ENCODE data around the gene CDC27. TPM values are rescaled to one million over a fixed set of nuclear protein-coding genes. Genes with fewer than 3 reads are reported as not detected.

CDC27 gene
- total RNA-seq, 2 experiments from 2014 or later: 74.3 to 164 TPM

- no peak for TF ChIP-seq EZH2phosphoT487 (IDR thresholded peaks at IDR 0.05; ENCODE audit: borderline replicate concordance, low read depth, low read length)
- TF ChIP-seq, protein P1, sequence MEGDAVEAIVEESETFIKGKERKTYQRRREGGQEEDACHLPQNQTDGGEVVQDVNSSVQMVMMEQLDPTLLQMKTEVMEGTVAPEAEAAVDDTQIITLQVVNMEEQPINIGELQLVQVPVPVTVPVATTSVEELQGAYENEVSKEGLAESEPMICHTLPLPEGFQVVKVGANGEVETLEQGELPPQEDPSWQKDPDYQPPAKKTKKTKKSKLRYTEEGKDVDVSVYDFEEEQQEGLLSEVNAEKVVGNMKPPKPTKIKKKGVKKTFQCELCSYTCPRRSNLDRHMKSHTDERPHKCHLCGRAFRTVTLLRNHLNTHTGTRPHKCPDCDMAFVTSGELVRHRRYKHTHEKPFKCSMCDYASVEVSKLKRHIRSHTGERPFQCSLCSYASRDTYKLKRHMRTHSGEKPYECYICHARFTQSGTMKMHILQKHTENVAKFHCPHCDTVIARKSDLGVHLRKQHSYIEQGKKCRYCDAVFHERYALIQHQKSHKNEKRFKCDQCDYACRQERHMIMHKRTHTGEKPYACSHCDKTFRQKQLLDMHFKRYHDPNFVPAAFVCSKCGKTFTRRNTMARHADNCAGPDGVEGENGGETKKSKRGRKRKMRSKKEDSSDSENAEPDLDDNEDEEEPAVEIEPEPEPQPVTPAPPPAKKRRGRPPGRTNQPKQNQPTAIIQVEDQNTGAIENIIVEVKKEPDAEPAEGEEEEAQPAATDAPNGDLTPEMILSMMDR (conservative IDR thresholded peaks at IDR 0.05; ENCODE audit: low read length): no peak
- H3K79me2 ChIP-seq (ENCODE audit: insufficient read depth, low read depth, low read length): no peaks in the 10 kb centered on the region
- no peak overlapping the region for H3K27ac ChIP-seq (ENCODE audit: low read depth, low read length, poor library complexity, severe bottlenecking)
- H3K9me2 ChIP-seq (ENCODE audit: insufficient read depth, low read length): no peaks in the 10 kb centered on the region
- intact Hi-C loops (cut with micrococcal nuclease; ENCODE audit: unreplicated experiment): loop anchor here (10.0 kb wide), 1 partner anchor 276 kb away; no protein-coding TSS in a partner anchor
- DNase-seq (ENCODE audit: low spot score): no peak
- no peak overlapping the region for H3K4me3 ChIP-seq (ENCODE audit: low read depth, low read length, poor library complexity, severe bottlenecking)
- BruUV-seq (replicated peaks): no TSS peak
- no peak overlapping the region for H3K4me2 ChIP-seq (ENCODE audit: low read length)
- ChIA-PET CTCF (ENCODE audit: unreplicated experiment) (no interaction called here), POLR2A (interaction anchor here (1.1 kb wide), 1 partner anchor 12 kb away, joined by 5 read pairs; no protein-coding TSS in a partner anchor)
- H3K9me3 ChIP-seq (ENCODE audit: low read length): peaks cover 8% of the 10 kb centered on the region; the same call in 1 of the 2 replicates
- no peaks in the 10 kb centered on the region; the same call in 1 of the 2 replicates for H3K36me3 ChIP-seq (ENCODE audit: insufficient read depth, low read length)
- H4K20me1 ChIP-seq (ENCODE audit: insufficient read depth, low read length): no peaks in the 10 kb centered on the region
- H2AFZ ChIP-seq (ENCODE audit: low read length): no peak overlapping the region
- H3K4me1 ChIP-seq (ENCODE audit: insufficient read depth, low read length, poor library complexity, severe bottlenecking): peaks cover 26% of the 10 kb centered on the region
These were observed 31.5 kb upstream of the CDC27 start for GRCh38 chr17:47220531-47220999.

- H3K4me3 ChIP-seq (ENCODE audit: low read depth, low read length, poor library complexity, severe bottlenecking): no peak overlapping the region
- POLR2A ChIA-PET: interaction anchor here (1.1 to 1.6 kb wide), 2 partner anchors 11 to 14 kb away, joined by 5 to 6 read pairs; no protein-coding TSS in a partner anchor
- no peak overlapping the region; the same call in 1 of the 2 replicates for H3K4me2 ChIP-seq (ENCODE audit: low read length)
- no TSS peak for BruUV-seq (replicated peaks)
- no peaks in the 10 kb centered on the region; the same call in 1 of the 2 replicates for H3K36me3 ChIP-seq (ENCODE audit: insufficient read depth, low read length)
- no peak overlapping the region for H3K27ac ChIP-seq (ENCODE audit: low read depth, low read length, poor library complexity, severe bottlenecking)
- H3K79me2 ChIP-seq (ENCODE audit: insufficient read depth, low read depth, low read length): no peaks in the 10 kb centered on the region
- TF ChIP-seq EZH2phosphoT487 (IDR thresholded peaks at IDR 0.05; ENCODE audit: borderline replicate concordance, low read depth, low read length): no peak
- TF ChIP-seq, protein P1 (conservative IDR thresholded peaks at IDR 0.05; ENCODE audit: low read length): no peak
- no peak for DNase-seq (ENCODE audit: low spot score)
- peaks cover 26% of the 10 kb centered on the region for H3K4me1 ChIP-seq (ENCODE audit: insufficient read depth, low read length, poor library complexity, severe bottlenecking)
- no peaks in the 10 kb centered on the region for H4K20me1 ChIP-seq (ENCODE audit: insufficient read depth, low read length)
- peaks cover 8% of the 10 kb centered on the region; the same call in 1 of the 2 replicates for H3K9me3 ChIP-seq (ENCODE audit: low read length)
- intact Hi-C loops (cut with micrococcal nuclease; ENCODE audit: unreplicated experiment): loop anchor here (10.0 kb wide), 1 partner anchor 275 kb away; no protein-coding TSS in a partner anchor
- no peaks in the 10 kb centered on the region for H3K9me2 ChIP-seq (ENCODE audit: insufficient read depth, low read length)
- CTCF ChIA-PET (ENCODE audit: unreplicated experiment): no interaction called here
- H2AFZ ChIP-seq (ENCODE audit: low read length): no peak overlapping the region
These were observed 30.8 kb upstream of the CDC27 start for GRCh38 chr17:47219621-47220475.

Measured in OCI-LY7 (cell line).